GM23248 (cell line): Measurements from ENCODE around the gene ELSPBP1. TPM values are rescaled to one million over a fixed set of nuclear protein-coding genes. Genes with fewer than 3 reads are reported as not detected.

Source experiments
- DNase-seq: peaks from one replicate; pipeline ENCODE4 v3.0.0-alpha.2; 2015
- H2AFZ ChIP-seq: fragments of 200-600 bp; sonication (generic); 2 replicates; pipeline ENCODE4 v1.6.1; 2016; ENCODE audit warnings: antibody characterized with exemption
- H3F3A ChIP-seq: fragments of 200-600 bp; sonication (generic); 2 replicates; pipeline ENCODE4 v1.6.1; 2016; ENCODE audit warnings: mild to moderate bottlenecking, antibody characterized with exemption, mixed run types; ENCODE audit not compliant: insufficient read depth
- H3K27ac ChIP-seq: fragments of 200-600 bp; sonication (generic); 2 replicates; pipeline ENCODE4 v1.5.1; 2016; ENCODE audit warnings: mild to moderate bottlenecking
- H3K27me3 ChIP-seq: fragments of 200-600 bp; sonication (generic); replicated peaks from 2 replicates; pipeline ENCODE4 v1.6.1; 2016; ENCODE audit warnings: mild to moderate bottlenecking; ENCODE audit not compliant: insufficient read depth
- H3K36me3 ChIP-seq: fragments of 200-600 bp; sonication (generic); 2 replicates; pipeline ENCODE4 v1.6.1; 2016; ENCODE audit warnings: low read depth, mild to moderate bottlenecking
- H3K4me1 ChIP-seq: fragments of 200-600 bp; sonication (generic); 2 replicates; pipeline ENCODE4 v1.6.1; 2016; ENCODE audit warnings: mild to moderate bottlenecking; ENCODE audit not compliant: insufficient read depth
- H3K4me2 ChIP-seq: fragments of 200-600 bp; sonication (generic); one replicate; pipeline ENCODE4 v1.6.1; 2016; ENCODE audit warnings: mild to moderate bottlenecking; ENCODE audit not compliant: unreplicated experiment
- H3K4me3 ChIP-seq: fragments of 200-600 bp; sonication (generic); 2 replicates; pipeline ENCODE4 v1.5.1; 2016; ENCODE audit warnings: mild to moderate bottlenecking
- H3K79me2 ChIP-seq: fragments of 200-600 bp; sonication (generic); 2 replicates; pipeline ENCODE4 v1.6.1; 2016; ENCODE audit warnings: mild to moderate bottlenecking; ENCODE audit not compliant: insufficient read depth
- H3K9ac ChIP-seq: fragments of 200-600 bp; sonication (generic); 2 replicates; pipeline ENCODE4 v1.6.1; 2016; ENCODE audit warnings: mild to moderate bottlenecking
- H3K9me2 ChIP-seq: fragments of 200-600 bp; sonication (generic); 2 replicates; pipeline ENCODE4 v1.6.1; 2016; ENCODE audit warnings: mixed run types, mild to moderate bottlenecking, moderate library complexity; ENCODE audit not compliant: insufficient read depth
- H3K9me3 ChIP-seq: fragments of 200-600 bp; sonication (generic); one replicate; pipeline ENCODE4 v1.6.1; 2017; ENCODE audit warnings: low read depth
- H4K20me1 ChIP-seq: fragments of 200-600 bp; sonication (generic); 2 replicates; pipeline ENCODE4 v1.6.0; 2016; ENCODE audit not compliant: insufficient read depth
- EZH2 ChIP-seq: fragments of 200-600 bp; sonication (generic); IDR thresholded peaks from 2 replicates; pipeline ENCODE4 v1.6.1; 2018; ENCODE audit warnings: antibody characterized with exemption, mild to moderate bottlenecking; ENCODE audit not compliant: insufficient read depth, poor library complexity, severe bottlenecking
- EZH2phosphoT487 ChIP-seq: fragments of 200-600 bp; sonication (generic); IDR thresholded peaks from 2 replicates; pipeline ENCODE4 v1.6.1; 2018; ENCODE audit warnings: antibody characterized with exemption, moderate library complexity, mild to moderate bottlenecking, low read depth; ENCODE audit not compliant: insufficient read depth
- WGBS, 2 experiments: methylation state at CpG; one replicate each; pipeline ENCODE4 v1.1.6; 2015 to 2017; ENCODE audit warnings: low lambda C conversion rate in 2 of 2, low coverage in 1 of 2; ENCODE audit errors: missing lambda C conversion rate in 2 of 2; 5-methylcytosine and 5-hydroxymethylcytosine counted together
- in situ Hi-C: fragments of 300-500 bp; cut with MboI; formaldehyde crosslinking; loops from 2 replicates; pipeline ENCODE4 v1.15.0; 2020
- polyA plus RNA-seq: library from polyadenylated mRNA; unstranded; fragments of >200 nt; fragmentation: Nextera tagmentation; extraction: Ambion mirVana; gene quantifications from 2 replicates; pipeline ENCODE4 v1.2.1, GENCODE V29; 2016
- total RNA-seq: library from RNA; depleted of rRNA; stranded (reverse); fragments of >200 nt; shearing (Covaris generic); gene quantifications from 2 replicates; pipeline ENCODE4 v1.2.3, GENCODE V29; 2014

The ELSPBP1 gene
- total and polyA plus RNA-seq, 2 experiments from 2014 or later: not detected

- WGBS, 2 experiments: 55 to 56% methylated on average over 9 to 10 of the region's 10 CpGs
- no peak for DNase-seq
Observed at GRCh38 chr19:48030073-48030472, 35.6 kb downstream of the ELSPBP1 start.

DNA sequence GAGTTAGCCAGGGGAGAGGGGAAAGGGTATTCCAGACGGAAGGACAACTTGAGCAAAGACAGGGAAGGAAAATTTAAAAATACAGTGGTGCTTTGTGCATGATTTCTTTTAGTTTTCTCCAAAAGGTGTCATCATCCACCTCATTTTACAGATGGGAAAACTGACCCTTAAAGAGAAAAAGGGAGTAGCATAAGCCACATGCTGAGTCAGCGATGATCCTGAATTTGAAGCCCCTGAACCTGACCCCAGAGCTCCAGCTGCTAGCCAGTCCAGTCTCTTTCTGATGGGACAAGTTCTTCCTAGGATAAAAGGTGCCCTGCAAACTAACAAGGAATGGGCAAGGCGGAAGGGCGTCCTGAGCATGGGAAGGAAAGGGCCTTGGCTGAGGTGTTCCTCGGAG lies 39.2 kb downstream of the ELSPBP1 start:
- in situ Hi-C loops: no loop called here
- no peaks in the 10 kb centered on the region for H3K36me3 ChIP-seq
- TF ChIP-seq EZH2phosphoT487: no peak
- no peak for TF ChIP-seq EZH2
- no peak overlapping the region for H3K4me3 ChIP-seq
- no peaks in the 10 kb centered on the region for H3F3A ChIP-seq
- H3K9ac ChIP-seq: no peak overlapping the region
- H3K4me2 ChIP-seq: no peak overlapping the region
- no peaks in the 10 kb centered on the region for H3K4me1 ChIP-seq
- H3K27ac ChIP-seq: no peak overlapping the region
- WGBS, 2 experiments: 59 to 64% methylated on average over 5 of the region's 5 CpGs
- H2AFZ ChIP-seq: no peak overlapping the region
- DNase-seq: no peak
- no peaks in the 10 kb centered on the region for H3K79me2 ChIP-seq
- H3K27me3 ChIP-seq: 0 out of 2 replicates have a peak, but pooled peaks cover 16% of the 10 kb centered on the region
- no peaks in the 10 kb centered on the region for H4K20me1 ChIP-seq
- no peaks in the 10 kb centered on the region for H3K9me3 ChIP-seq
- no peaks in the 10 kb centered on the region for H3K9me2 ChIP-seq

More at GRCh38 chr19:48030073-48030472, 35.6 kb downstream of the ELSPBP1 start:
- Histone ChIP-seq H3K9me2 (no peaks in the 10 kb centered on the region), H4K20me1 (no peaks in the 10 kb centered on the region), H3K4me2 (no peak overlapping the region), H3K36me3 (no peaks in the 10 kb centered on the region), H3K4me1 (no peaks in the 10 kb centered on the region), H2AFZ (no peak overlapping the region), H3K9ac (no peak overlapping the region), H3K79me2 (no peaks in the 10 kb centered on the region), H3K9me3 (no peaks in the 10 kb centered on the region), H3K4me3 (no peak overlapping the region), H3K27me3 (0 out of 2 replicates have a peak, but pooled peaks cover 11% of the 10 kb centered on the region), H3F3A (no peaks in the 10 kb centered on the region), H3K27ac (no peak overlapping the region)
- in situ Hi-C loops: no loop called here
- no peak for TF ChIP-seq EZH2
- TF ChIP-seq EZH2phosphoT487: no peak

DNA sequence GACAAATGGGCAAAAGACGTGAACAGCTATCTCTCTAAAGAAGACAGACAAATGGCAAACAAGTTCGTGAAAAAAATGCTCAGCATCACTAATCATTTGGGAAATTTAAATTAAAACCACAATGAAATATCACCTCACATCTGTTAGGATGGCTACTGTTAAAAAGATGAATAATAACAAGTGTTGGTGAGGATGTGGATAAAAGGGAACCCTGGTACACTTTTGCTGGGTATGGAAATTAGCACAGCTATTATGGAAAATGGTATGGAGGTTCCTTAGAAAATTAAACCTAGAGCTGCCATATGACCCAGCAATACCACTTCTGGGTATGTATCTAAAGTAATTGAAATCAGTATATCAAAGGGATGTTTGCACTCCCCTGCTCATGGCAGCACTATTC lies 42.3 kb downstream of the ELSPBP1 start:
- Histone ChIP-seq H3K79me2 (no peaks in the 10 kb centered on the region), H3K36me3 (no peaks in the 10 kb centered on the region), H3K4me1 (no peaks in the 10 kb centered on the region), H3K9me3 (no peaks in the 10 kb centered on the region), H3K4me3 (no peak overlapping the region), H3K9me2 (no peaks in the 10 kb centered on the region), H3K4me2 (no peak overlapping the region), H4K20me1 (no peaks in the 10 kb centered on the region), H3K9ac (no peak overlapping the region), H2AFZ (no peak overlapping the region), H3F3A (no peaks in the 10 kb centered on the region), H3K27me3 (peaks cover 25% of the 10 kb centered on the region), H3K27ac (no peak overlapping the region)
- in situ Hi-C loops: no loop called here
- no peak for DNase-seq
- WGBS, 2 experiments: 33 to 38% methylated on average over 2 of the region's 2 CpGs
- TF ChIP-seq EZH2phosphoT487: no peak

DNA sequence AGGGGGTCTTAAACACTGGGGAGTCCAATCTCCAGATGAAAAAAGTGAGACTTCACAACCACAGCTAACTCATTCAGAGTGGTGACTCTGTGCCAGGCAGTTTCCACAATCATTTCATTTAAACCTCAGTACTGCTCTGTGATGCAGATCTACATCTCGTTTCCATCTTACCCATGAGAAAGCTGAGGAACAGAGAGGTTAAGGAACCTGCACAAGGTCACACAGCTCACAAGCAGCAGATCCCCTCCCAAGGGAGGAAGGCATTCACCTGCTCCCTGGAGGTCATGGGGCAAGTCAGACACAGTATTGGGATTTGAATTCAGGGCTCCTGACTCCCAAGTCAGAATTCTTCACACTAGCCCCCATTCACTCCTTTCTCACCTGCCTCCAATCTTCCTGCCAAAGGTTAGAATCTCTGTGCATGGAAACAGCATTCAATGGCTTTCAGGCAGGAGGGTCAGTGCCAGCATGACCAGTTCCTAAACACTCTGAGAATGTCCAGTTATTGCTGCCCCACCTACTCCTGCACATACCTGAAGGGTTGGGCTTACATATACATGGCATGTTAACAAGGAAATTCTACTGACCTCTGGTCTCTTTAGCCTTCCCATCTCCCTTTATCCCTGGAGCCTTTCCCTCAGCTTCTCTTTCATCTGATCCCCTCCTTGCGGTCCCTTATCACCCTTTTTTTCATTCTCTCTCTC lies 47.6 kb downstream of the ELSPBP1 start:
- DNase-seq: no peak
- no peaks in the 10 kb centered on the region for H3K36me3 ChIP-seq
- H3F3A ChIP-seq: no peaks in the 10 kb centered on the region
- H4K20me1 ChIP-seq: no peaks in the 10 kb centered on the region
- no peak for TF ChIP-seq EZH2phosphoT487
- TF ChIP-seq EZH2: no peak
- no peak overlapping the region for H3K4me2 ChIP-seq
- in situ Hi-C loops: no loop called here
- H3K79me2 ChIP-seq: no peaks in the 10 kb centered on the region
- H3K9ac ChIP-seq: no peak overlapping the region
- H3K4me3 ChIP-seq: no peak overlapping the region
- no peak overlapping the region for H3K27ac ChIP-seq
- H3K9me3 ChIP-seq: no peaks in the 10 kb centered on the region
- WGBS, 2 experiments: 30 to 36% methylated on average over 2 of the region's 2 CpGs
- peaks cover 12% of the 10 kb centered on the region for H3K27me3 ChIP-seq
- H2AFZ ChIP-seq: no peak overlapping the region
- no peaks in the 10 kb centered on the region for H3K4me1 ChIP-seq
- H3K9me2 ChIP-seq: no peaks in the 10 kb centered on the region
